ENCODE data around the gene B4GALT3. TPM values are rescaled to one million over a fixed set of nuclear protein-coding genes. Genes with fewer than 3 reads are reported as not detected.

Gene B4GALT3
- total and polyA plus RNA-seq, 2 donors (not counting 3 experiments of a cell fraction or from before 2014, with no cell fraction given), result 39.5 to 60.4 TPM

DNA sequence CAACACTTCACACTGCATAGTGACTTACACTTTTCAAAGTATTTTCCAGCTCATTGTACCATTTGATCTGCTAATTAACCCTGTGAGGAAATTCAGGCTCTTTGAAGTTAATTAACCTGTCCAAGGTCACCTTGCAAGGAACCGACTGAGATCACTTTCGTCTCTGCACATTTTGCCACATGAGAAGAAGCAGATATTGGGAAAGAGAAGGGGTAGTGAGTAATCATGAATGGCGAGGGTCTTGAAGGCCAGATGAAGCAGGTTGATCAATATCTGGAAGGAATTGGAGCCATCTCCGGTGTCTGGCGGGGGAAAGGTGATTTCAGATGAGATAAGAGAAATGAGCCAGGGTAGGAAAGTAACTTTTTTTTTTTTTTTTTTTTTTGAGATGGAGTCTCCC lies 42.7 kb upstream of the B4GALT3 start:
- H3K9me1 ChIP-seq (replicated peaks; ENCODE audit: control insufficient read depth, extremely low read depth, insufficient read depth, low read length), result no peaks in the 10 kb centered on the region
- H3K9me3 ChIP-seq (replicated peaks; ENCODE audit: control insufficient read depth, insufficient read depth, low read length), result no peaks in the 10 kb centered on the region
- dilution Hi-C loops (cut with MboI; ENCODE audit: extremely low pct_ligation_motif_present, low sequenced_read_pairs), result no loop called here
- H3K4me1 ChIP-seq (ENCODE audit: control insufficient read depth, extremely low read depth, insufficient read depth, low read length), result peaks cover 11% of the 10 kb centered on the region
- H4K20me1 ChIP-seq (replicated peaks; ENCODE audit: control insufficient read depth, extremely low read depth, insufficient read depth, low read length), result no peaks in the 10 kb centered on the region
- intact Hi-C loops (cut with micrococcal nuclease), result no loop called here
- TF ChIP-seq, protein P1, sequence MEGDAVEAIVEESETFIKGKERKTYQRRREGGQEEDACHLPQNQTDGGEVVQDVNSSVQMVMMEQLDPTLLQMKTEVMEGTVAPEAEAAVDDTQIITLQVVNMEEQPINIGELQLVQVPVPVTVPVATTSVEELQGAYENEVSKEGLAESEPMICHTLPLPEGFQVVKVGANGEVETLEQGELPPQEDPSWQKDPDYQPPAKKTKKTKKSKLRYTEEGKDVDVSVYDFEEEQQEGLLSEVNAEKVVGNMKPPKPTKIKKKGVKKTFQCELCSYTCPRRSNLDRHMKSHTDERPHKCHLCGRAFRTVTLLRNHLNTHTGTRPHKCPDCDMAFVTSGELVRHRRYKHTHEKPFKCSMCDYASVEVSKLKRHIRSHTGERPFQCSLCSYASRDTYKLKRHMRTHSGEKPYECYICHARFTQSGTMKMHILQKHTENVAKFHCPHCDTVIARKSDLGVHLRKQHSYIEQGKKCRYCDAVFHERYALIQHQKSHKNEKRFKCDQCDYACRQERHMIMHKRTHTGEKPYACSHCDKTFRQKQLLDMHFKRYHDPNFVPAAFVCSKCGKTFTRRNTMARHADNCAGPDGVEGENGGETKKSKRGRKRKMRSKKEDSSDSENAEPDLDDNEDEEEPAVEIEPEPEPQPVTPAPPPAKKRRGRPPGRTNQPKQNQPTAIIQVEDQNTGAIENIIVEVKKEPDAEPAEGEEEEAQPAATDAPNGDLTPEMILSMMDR (IDR thresholded peaks at IDR 0.05; ENCODE audit: extremely low read depth in 1 of 2, insufficient read depth in 1 of 2, low read depth in 1 of 2, low read length in 2 of 2), result no peak
- TF ChIP-seq FOS (IDR thresholded peaks at IDR 0.05; ENCODE audit: borderline replicate concordance, insufficient read depth, low read length), result no peak
- no peak for TF ChIP-seq MAX (IDR thresholded peaks at IDR 0.05; ENCODE audit: insufficient read depth, insufficient read length)
- no peak for TF ChIP-seq POLR2A (IDR thresholded peaks at IDR 0.05; ENCODE audit: low read depth, low read length)
- TF ChIP-seq GATA2 (IDR thresholded peaks at IDR 0.05; ENCODE audit: insufficient read depth, insufficient read length, low read depth, low read length), result no peak
- no peak for TF ChIP-seq EZH2 (IDR thresholded peaks at IDR 0.05; ENCODE audit: borderline replicate concordance, low read depth, low read length, severe bottlenecking)
- no peak for TF ChIP-seq MYC (IDR thresholded peaks at IDR 0.05; ENCODE audit: low read depth, low read length)
- TF ChIP-seq JUN (IDR thresholded peaks at IDR 0.05; ENCODE audit: borderline replicate concordance, insufficient read depth, insufficient read length, low read depth), result no peak
- TF ChIP-seq POLR2AphosphoS5 (IDR thresholded peaks at IDR 0.05; ENCODE audit: insufficient read depth, low read depth, low read length), result no peak
- no peak overlapping the region for H3K9ac ChIP-seq (replicated peaks; ENCODE audit: extremely low read depth, insufficient read depth, low read length)
- BruUV-seq (replicated peaks), result no TSS peak
- H3K79me2 ChIP-seq (ENCODE audit: control insufficient read depth, insufficient read depth, low read length), result no peaks in the 10 kb centered on the region
- no peaks in the 10 kb centered on the region for H3K27me3 ChIP-seq (ENCODE audit: control insufficient read depth in 2 of 2, insufficient read depth in 2 of 2, low read length in 2 of 2)
- ChIA-PET CTCF (interaction anchor here (1.0 to 2.1 kb wide), 4 partner anchors 9 to 71 kb away, joined by 3 to 9 read pairs (median 4); no protein-coding TSS in a partner anchor), POLR2A (no interaction called here)
- H3K4me2 ChIP-seq (ENCODE audit: insufficient read depth, low read length), result no peak overlapping the region
- H3K36me3 ChIP-seq (ENCODE audit: control insufficient read depth in 2 of 2, extremely low read depth in 1 of 2, insufficient read depth in 2 of 2, low read length in 2 of 2), result peaks cover 3 to 4% of the 10 kb centered on the region in 2 experiments
- DNase-seq (ENCODE audit: low read depth, low spot score) (no peak), FAIRE-seq (no peak)
- no peak overlapping the region for H2AFZ ChIP-seq (ENCODE audit: low read depth, low read length)
- no peak overlapping the region for H3K4me3 ChIP-seq (replicated peaks in 1 of 3; ENCODE audit: insufficient read depth in 1 of 3, low read depth in 1 of 3, low read length in 3 of 3)
- no peak overlapping the region for H3K27ac ChIP-seq (ENCODE audit: insufficient read depth, low read depth, low read length)
